NCI-H146 (cell line): ENCODE results near the gene COL5A1.

Experiments used
- DNase-seq: peaks from one replicate; lab custom pipeline; 2025; lab: John Stamatoyannopoulos, UW

COL5A1 gene

GRCh38 chr9:134728021-134728795 is 86.6 kb downstream of the COL5A1 start:
- no peak for DNase-seq

GRCh38 chr9:134728801-134729495 is 87.3 kb downstream of the COL5A1 start:
- no peak for DNase-seq

GRCh38 chr9:134730011-134730760 is 88.6 kb downstream of the COL5A1 start:
- no peak for DNase-seq

GRCh38 chr9:134730761-134731496 is 89.3 kb downstream of the COL5A1 start:
- DNase-seq, result no peak

GRCh38 chr9:134731497-134732391 is 90.1 kb downstream of the COL5A1 start:
- DNase-seq, result no peak

GRCh38 chr9:134732392-134733110 is 90.9 kb downstream of the COL5A1 start:
- DNase-seq, result no peak

- no peak for DNase-seq
These were observed 92.1 kb downstream of the COL5A1 start for GRCh38 chr9:134733480-134734232.

GRCh38 chr9:134734270-134734669 is 92.7 kb downstream of the COL5A1 start:
- no peak for DNase-seq

GRCh38 chr9:134735441-134736175 is 94.0 kb downstream of the COL5A1 start:
- no peak for DNase-seq

GRCh38 chr9:134736791-134737497 is 95.3 kb downstream of the COL5A1 start:
- no peak for DNase-seq

- no peak for DNase-seq
These were observed 96.4 kb downstream of the COL5A1 start for GRCh38 chr9:134737842-134738580.

GRCh38 chr9:134738869-134739659 is 97.5 kb downstream of the COL5A1 start:
- peak; percentile 2 for DNase-seq

- DNase-seq, result no peak
These were observed 98.0 kb downstream of the COL5A1 start for GRCh38 chr9:134739660-134739968.

GRCh38 chr9:134740071-134740470 is 98.5 kb downstream of the COL5A1 start:
- DNase-seq, result no peak

GRCh38 chr9:134741846-134742245 is 100.2 kb downstream of the COL5A1 start:
- DNase-seq, result no peak

GRCh38 chr9:134742822-134743535 is 101.4 kb downstream of the COL5A1 start:
- DNase-seq, result no peak
